Measurements from ENCODE around the gene UMODL1.

The UMODL1 gene

GRCh38 chr21:42117229-42117966 lies 46.3 kb downstream of the UMODL1 start:
- ATAC-seq: peak; percentile 77
- Mint-ChIP-seq H3K36me3 (no peaks in the 10 kb centered on the region), H3K27ac (no peak overlapping the region), H3K4me1 (peaks cover 46% of the 10 kb centered on the region), H3K27me3 (peaks cover 75% of the 10 kb centered on the region), H3K9me3 (no peaks in the 10 kb centered on the region), H3K4me3 (peak overlapping the region; percentile 24)

GRCh38 chr21:42117967-42118780 lies 47.1 kb downstream of the UMODL1 start:
- ATAC-seq: no peak
- peak overlapping the region; percentile 48 for H3K4me3 Mint-ChIP-seq
- no peaks in the 10 kb centered on the region for H3K36me3 Mint-ChIP-seq
- peaks cover 75% of the 10 kb centered on the region for H3K27me3 Mint-ChIP-seq
- H3K9me3 Mint-ChIP-seq: no peaks in the 10 kb centered on the region
- H3K27ac Mint-ChIP-seq: no peak overlapping the region
- peaks cover 46% of the 10 kb centered on the region for H3K4me1 Mint-ChIP-seq

GRCh38 chr21:42118901-42119300 lies 47.8 kb downstream of the UMODL1 start:
- ATAC-seq: peak; percentile 43
- Mint-ChIP-seq H3K9me3 (no peaks in the 10 kb centered on the region), H3K36me3 (no peaks in the 10 kb centered on the region), H3K27ac (no peak overlapping the region), H3K27me3 (peaks cover 75% of the 10 kb centered on the region), H3K4me3 (peak overlapping the region; percentile 44), H3K4me1 (peaks cover 46% of the 10 kb centered on the region)

- peak; percentile 46 for ATAC-seq
- Mint-ChIP-seq H3K4me1 (peaks cover 46% of the 10 kb centered on the region), H3K27me3 (peaks cover 75% of the 10 kb centered on the region), H3K27ac (peak overlapping the region; percentile 13), H3K36me3 (no peaks in the 10 kb centered on the region), H3K9me3 (no peaks in the 10 kb centered on the region), H3K4me3 (peak overlapping the region; percentile 10)
These were observed 49.2 kb downstream of the UMODL1 start for GRCh38 chr21:42120101-42120902.

GRCh38 chr21:42120903-42121535 lies 49.9 kb downstream of the UMODL1 start:
- peak; percentile 49 for ATAC-seq
- H3K9me3 Mint-ChIP-seq: no peaks in the 10 kb centered on the region
- peaks cover 80% of the 10 kb centered on the region for H3K27me3 Mint-ChIP-seq
- H3K27ac Mint-ChIP-seq: peak overlapping the region; percentile 13
- peak overlapping the region; percentile 10 for H3K4me3 Mint-ChIP-seq
- H3K36me3 Mint-ChIP-seq: no peaks in the 10 kb centered on the region
- H3K4me1 Mint-ChIP-seq: peaks cover 46% of the 10 kb centered on the region

- Mint-ChIP-seq H3K4me3 (no peak overlapping the region), H3K9me3 (no peaks in the 10 kb centered on the region), H3K4me1 (peaks cover 46% of the 10 kb centered on the region), H3K27me3 (peaks cover 88% of the 10 kb centered on the region), H3K27ac (no peak overlapping the region), H3K36me3 (no peaks in the 10 kb centered on the region)
- no peak for ATAC-seq
These were observed 50.7 kb downstream of the UMODL1 start for GRCh38 chr21:42121794-42122193.

- Mint-ChIP-seq H3K4me1 (peaks cover 41% of the 10 kb centered on the region), H3K4me3 (no peak overlapping the region), H3K9me3 (no peaks in the 10 kb centered on the region), H3K27me3 (peaks cover 89% of the 10 kb centered on the region), H3K36me3 (no peaks in the 10 kb centered on the region), H3K27ac (no peak overlapping the region)
- ATAC-seq: no peak
These were observed 51.3 kb downstream of the UMODL1 start for GRCh38 chr21:42122398-42122797.

GRCh38 chr21:42122808-42123207 lies 51.7 kb downstream of the UMODL1 start:
- H3K9me3 Mint-ChIP-seq: no peaks in the 10 kb centered on the region
- H3K27me3 Mint-ChIP-seq: peaks cover 86% of the 10 kb centered on the region
- H3K4me1 Mint-ChIP-seq: peaks cover 37% of the 10 kb centered on the region
- no peak for ATAC-seq
- no peak overlapping the region for H3K4me3 Mint-ChIP-seq
- H3K27ac Mint-ChIP-seq: no peak overlapping the region
- no peaks in the 10 kb centered on the region for H3K36me3 Mint-ChIP-seq

GRCh38 chr21:42123219-42123908 lies 52.2 kb downstream of the UMODL1 start:
- H3K4me1 Mint-ChIP-seq: peaks cover 31% of the 10 kb centered on the region
- H3K9me3 Mint-ChIP-seq: no peaks in the 10 kb centered on the region
- H3K27me3 Mint-ChIP-seq: peaks cover 80% of the 10 kb centered on the region

GRCh38 chr21:42124081-42124480 lies 53.0 kb downstream of the UMODL1 start:
- no peak for ATAC-seq
- Mint-ChIP-seq H3K27ac (no peak overlapping the region), H3K4me1 (peaks cover 24% of the 10 kb centered on the region), H3K36me3 (no peaks in the 10 kb centered on the region), H3K27me3 (peaks cover 73% of the 10 kb centered on the region), H3K4me3 (no peak overlapping the region), H3K9me3 (no peaks in the 10 kb centered on the region)

More at GRCh38 chr21:42123219-42123908, 52.2 kb downstream of the UMODL1 start:
- no peak overlapping the region for H3K4me3 Mint-ChIP-seq
- no peaks in the 10 kb centered on the region for H3K36me3 Mint-ChIP-seq
- no peak overlapping the region for H3K27ac Mint-ChIP-seq
- ATAC-seq: no peak

- Mint-ChIP-seq H3K36me3 (no peaks in the 10 kb centered on the region), H3K4me3 (no peak overlapping the region), H3K4me1 (peaks cover 17% of the 10 kb centered on the region), H3K27ac (no peak overlapping the region), H3K9me3 (no peaks in the 10 kb centered on the region), H3K27me3 (peaks cover 67% of the 10 kb centered on the region)
- no peak for ATAC-seq
These were observed 53.9 kb downstream of the UMODL1 start for GRCh38 chr21:42124826-42125570.

GRCh38 chr21:42125571-42126544 lies 54.7 kb downstream of the UMODL1 start:
- no peak for ATAC-seq
- H3K9me3 Mint-ChIP-seq: no peaks in the 10 kb centered on the region
- no peak overlapping the region for H3K4me3 Mint-ChIP-seq
- H3K27me3 Mint-ChIP-seq: peaks cover 61% of the 10 kb centered on the region
- peaks cover 8% of the 10 kb centered on the region for H3K4me1 Mint-ChIP-seq
- H3K36me3 Mint-ChIP-seq: no peaks in the 10 kb centered on the region
- H3K27ac Mint-ChIP-seq: no peak overlapping the region
